ENCODE measurements around the gene SLC34A3.

Gene SLC34A3

DNA sequence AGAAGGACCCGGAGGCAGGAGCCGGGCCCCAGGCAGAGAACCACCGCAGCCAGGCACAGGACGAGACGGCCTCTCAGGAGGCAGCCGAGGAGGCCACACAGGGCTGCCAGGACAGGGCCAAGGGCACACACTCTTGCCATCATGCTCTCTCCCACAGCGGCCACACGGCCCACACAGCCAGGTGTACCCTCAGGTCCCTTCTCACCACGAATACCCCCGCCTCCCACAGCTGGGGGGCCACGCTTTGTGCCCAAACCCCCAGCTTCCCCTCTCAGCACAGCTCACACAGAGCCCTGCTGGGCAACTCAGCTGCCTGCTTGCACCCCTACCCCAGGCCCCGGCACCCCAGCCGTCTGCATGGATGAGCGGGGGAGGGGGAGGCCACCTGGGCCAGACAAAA lies 36.9 kb upstream of the SLC34A3 start:
- TF ChIP-seq, protein P1, sequence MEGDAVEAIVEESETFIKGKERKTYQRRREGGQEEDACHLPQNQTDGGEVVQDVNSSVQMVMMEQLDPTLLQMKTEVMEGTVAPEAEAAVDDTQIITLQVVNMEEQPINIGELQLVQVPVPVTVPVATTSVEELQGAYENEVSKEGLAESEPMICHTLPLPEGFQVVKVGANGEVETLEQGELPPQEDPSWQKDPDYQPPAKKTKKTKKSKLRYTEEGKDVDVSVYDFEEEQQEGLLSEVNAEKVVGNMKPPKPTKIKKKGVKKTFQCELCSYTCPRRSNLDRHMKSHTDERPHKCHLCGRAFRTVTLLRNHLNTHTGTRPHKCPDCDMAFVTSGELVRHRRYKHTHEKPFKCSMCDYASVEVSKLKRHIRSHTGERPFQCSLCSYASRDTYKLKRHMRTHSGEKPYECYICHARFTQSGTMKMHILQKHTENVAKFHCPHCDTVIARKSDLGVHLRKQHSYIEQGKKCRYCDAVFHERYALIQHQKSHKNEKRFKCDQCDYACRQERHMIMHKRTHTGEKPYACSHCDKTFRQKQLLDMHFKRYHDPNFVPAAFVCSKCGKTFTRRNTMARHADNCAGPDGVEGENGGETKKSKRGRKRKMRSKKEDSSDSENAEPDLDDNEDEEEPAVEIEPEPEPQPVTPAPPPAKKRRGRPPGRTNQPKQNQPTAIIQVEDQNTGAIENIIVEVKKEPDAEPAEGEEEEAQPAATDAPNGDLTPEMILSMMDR (conservative IDR thresholded peaks at IDR 0.05; ENCODE audit: low read depth, low read length): no peak
- Histone ChIP-seq H2AFZ (ENCODE audit: low read depth) (no peak overlapping the region), H3K27ac (no peak overlapping the region), H3K27me3 (ENCODE audit: insufficient read depth, low read depth) (no peaks in the 10 kb centered on the region), H3K9ac (no peak overlapping the region), H3K4me3 (IDR thresholded peaks at IDR 0.05; ENCODE audit: insufficient read depth, low read depth, low read length) (no peak overlapping the region), H3K36me3 (ENCODE audit: insufficient read depth) (no peaks in the 10 kb centered on the region), H3K4me1 (ENCODE audit: low read depth, poor library complexity, severe bottlenecking) (peaks cover 11% of the 10 kb centered on the region), H3K79me2 (ENCODE audit: insufficient read depth, low read depth) (peaks cover 12% of the 10 kb centered on the region; the same call in 1 of the 2 replicates), H3K4me2 (no peak overlapping the region), H4K20me1 (ENCODE audit: insufficient read depth) (no peaks in the 10 kb centered on the region)

DNA sequence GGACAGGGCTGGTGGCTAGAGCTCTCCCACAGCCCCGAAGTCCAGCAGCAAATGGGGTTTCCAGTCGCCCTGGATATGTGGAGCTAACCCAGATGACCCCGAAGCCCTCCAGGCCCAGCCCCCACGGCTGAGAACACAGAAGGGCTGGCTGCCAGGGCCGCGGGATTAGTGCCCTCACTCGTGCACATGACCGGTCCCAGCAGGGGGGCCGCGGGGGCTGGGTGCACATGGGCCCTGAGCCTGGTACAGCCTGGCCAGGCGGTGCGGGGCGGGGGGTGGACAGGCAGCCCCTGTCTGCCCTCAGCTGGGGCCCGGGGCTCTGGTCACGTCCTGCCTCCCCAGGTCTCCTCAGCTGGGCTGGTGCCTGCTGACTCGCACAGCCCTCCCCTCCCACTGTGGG lies 36.3 kb upstream of the SLC34A3 start:
- no peaks in the 10 kb centered on the region for H3K27me3 ChIP-seq (ENCODE audit: insufficient read depth, low read depth)
- H2AFZ ChIP-seq (ENCODE audit: low read depth): no peak overlapping the region
- H3K27ac ChIP-seq: no peak overlapping the region
- no peak overlapping the region for H3K9ac ChIP-seq
- peaks cover 10% of the 10 kb centered on the region; the same call in 1 of the 2 replicates for H3K79me2 ChIP-seq (ENCODE audit: insufficient read depth, low read depth)
- no peak overlapping the region for H3K4me3 ChIP-seq (IDR thresholded peaks at IDR 0.05; ENCODE audit: insufficient read depth, low read depth, low read length)
- no peak overlapping the region for H3K4me2 ChIP-seq
- no peaks in the 10 kb centered on the region for H3K36me3 ChIP-seq (ENCODE audit: insufficient read depth)
- TF ChIP-seq, protein P1 (conservative IDR thresholded peaks at IDR 0.05; ENCODE audit: low read depth, low read length): no peak
- no peaks in the 10 kb centered on the region for H4K20me1 ChIP-seq (ENCODE audit: insufficient read depth)
- H3K4me1 ChIP-seq (ENCODE audit: low read depth, poor library complexity, severe bottlenecking): peaks cover 11% of the 10 kb centered on the region

DNA sequence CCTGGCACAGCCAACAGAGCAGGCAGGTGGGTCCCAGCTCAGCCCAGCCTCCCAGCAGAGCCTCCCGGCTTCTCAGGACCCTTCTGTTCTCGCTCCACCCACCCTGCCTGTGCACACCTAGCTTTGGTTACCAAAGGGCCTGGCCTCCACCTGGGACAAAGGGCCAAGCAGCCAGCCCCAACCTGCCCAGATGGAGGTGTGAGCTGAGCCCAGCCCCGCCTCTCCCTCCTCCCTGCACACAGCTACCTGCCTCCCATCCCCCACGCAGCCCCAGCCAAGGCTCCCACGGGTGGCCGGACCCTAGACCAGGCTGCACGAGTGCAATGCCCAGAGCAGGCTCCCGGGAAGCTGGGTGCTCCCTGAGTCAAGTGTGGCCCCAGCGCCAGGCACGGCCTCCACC lies 35.8 kb upstream of the SLC34A3 start:
- no peaks in the 10 kb centered on the region for H3K36me3 ChIP-seq (ENCODE audit: insufficient read depth)
- H3K27me3 ChIP-seq (ENCODE audit: insufficient read depth, low read depth): no peaks in the 10 kb centered on the region
- H2AFZ ChIP-seq (ENCODE audit: low read depth): no peak overlapping the region
- no peak overlapping the region for H3K27ac ChIP-seq
- no peak overlapping the region for H3K4me2 ChIP-seq
- no peak overlapping the region for H3K9ac ChIP-seq
- no peaks in the 10 kb centered on the region for H4K20me1 ChIP-seq (ENCODE audit: insufficient read depth)
- TF ChIP-seq, protein P1 (conservative IDR thresholded peaks at IDR 0.05; ENCODE audit: low read depth, low read length): no peak
- H3K79me2 ChIP-seq (ENCODE audit: insufficient read depth, low read depth): peaks cover 6% of the 10 kb centered on the region; the same call in 1 of the 2 replicates
- peaks cover 13% of the 10 kb centered on the region for H3K4me1 ChIP-seq (ENCODE audit: low read depth, poor library complexity, severe bottlenecking)
- no peak overlapping the region for H3K4me3 ChIP-seq (IDR thresholded peaks at IDR 0.05; ENCODE audit: insufficient read depth, low read depth, low read length)

DNA sequence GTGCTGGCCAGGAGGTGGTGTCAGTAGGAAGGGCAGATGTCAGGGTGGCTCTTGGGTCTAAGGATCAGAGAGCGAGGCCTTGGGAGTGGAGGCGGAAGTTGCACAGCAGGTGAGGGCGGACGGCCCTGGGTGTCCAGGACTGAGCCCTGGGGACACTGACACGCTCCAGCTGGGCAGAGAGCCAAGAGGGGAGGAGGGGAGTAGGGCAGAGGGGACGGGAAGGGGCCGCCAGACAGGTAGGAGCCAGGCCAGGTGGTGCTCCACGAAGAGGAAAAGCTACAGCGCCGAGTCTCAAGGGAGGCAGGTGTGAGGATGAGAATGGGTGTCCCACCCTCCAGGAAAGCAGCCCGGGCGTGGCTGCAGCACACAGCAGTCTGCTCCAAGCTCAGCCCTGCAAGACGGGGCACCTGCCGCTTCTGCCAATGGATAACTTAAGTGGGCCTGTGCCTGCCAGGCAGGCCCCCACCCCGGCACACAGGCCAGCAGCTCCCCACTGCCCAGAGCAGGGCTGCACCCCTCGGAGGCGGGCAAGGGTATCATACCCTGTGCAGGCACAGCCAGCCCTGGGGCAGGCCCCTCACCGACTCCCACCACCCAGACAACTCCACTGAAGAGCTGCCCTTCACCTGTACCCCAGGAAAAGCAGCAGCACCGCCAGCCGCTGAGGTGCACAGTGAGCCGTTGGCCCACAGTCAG lies 35.0 kb upstream of the SLC34A3 start:
- Histone ChIP-seq H3K4me1 (ENCODE audit: low read depth, poor library complexity, severe bottlenecking) (peaks cover 5% of the 10 kb centered on the region), H3K27me3 (ENCODE audit: insufficient read depth, low read depth) (no peaks in the 10 kb centered on the region), H4K20me1 (ENCODE audit: insufficient read depth) (no peaks in the 10 kb centered on the region), H2AFZ (ENCODE audit: low read depth) (no peak overlapping the region), H3K9ac (no peak overlapping the region), H3K4me2 (no peak overlapping the region), H3K36me3 (ENCODE audit: insufficient read depth) (no peaks in the 10 kb centered on the region), H3K79me2 (ENCODE audit: insufficient read depth, low read depth) (no peaks in the 10 kb centered on the region), H3K27ac (no peak overlapping the region), H3K4me3 (IDR thresholded peaks at IDR 0.05; ENCODE audit: insufficient read depth, low read depth, low read length) (no peak overlapping the region)
- TF ChIP-seq, protein P1 (conservative IDR thresholded peaks at IDR 0.05; ENCODE audit: low read depth, low read length): no peak
